ENCODE measurements around the gene CFAP70.
"Not testable (repeated sequence)": the region's sequence is repeated elsewhere in the genome, so short reads cannot be mapped to it uniquely, and the experiment has no call there.

CFAP70 gene

DNA sequence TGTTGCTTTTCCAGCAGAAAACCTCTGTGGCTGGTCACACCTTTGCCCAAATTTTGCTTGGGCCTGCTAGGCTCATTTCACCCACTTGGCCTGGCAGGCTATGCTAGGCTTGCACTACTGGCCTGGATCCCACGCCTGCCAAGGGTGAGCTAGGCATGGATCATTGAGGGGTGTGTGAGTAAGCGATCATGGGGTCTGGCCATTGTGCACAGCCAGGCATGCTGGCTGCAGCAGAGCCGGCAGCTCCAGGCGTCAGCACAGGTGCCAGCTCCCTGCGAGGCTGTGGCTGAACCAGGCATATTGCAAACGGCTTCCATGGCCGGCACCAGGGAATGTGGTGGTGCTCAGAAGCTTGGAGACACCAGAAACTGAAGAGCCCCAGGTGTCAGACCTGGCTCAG lies 19.2 kb downstream of the CFAP70 start:
- DNase-seq: peak in 27 of 51 donors; percentile 1 to 70 (median 21)

DNA sequence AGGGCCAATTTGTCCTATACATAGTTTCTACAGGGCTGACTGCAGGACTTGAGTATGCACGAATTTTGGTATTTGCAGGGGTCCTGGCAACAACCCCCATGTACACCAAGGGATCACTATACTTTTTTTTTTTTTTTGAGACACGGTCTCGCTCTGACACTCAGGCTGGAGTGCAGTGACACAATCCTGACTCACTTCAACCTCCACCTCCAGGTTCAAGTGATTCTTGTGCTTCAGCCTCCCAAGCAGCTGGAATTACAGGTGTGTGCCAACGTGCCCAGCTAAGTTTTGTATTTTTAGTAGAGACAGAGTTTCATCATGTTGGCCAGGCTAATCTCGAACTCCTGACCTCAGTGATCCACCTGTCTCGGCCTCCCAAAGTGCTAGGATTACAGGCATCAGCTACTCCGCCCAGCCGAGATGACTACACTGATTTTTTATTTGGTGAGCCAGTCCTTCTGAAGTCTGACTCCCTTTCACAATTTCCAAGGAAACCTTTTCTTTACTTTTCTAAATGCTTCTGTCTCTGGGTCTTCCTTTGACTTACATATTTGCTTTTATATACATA lies 19.8 kb downstream of the CFAP70 start:
- no peak for DNase-seq

DNA sequence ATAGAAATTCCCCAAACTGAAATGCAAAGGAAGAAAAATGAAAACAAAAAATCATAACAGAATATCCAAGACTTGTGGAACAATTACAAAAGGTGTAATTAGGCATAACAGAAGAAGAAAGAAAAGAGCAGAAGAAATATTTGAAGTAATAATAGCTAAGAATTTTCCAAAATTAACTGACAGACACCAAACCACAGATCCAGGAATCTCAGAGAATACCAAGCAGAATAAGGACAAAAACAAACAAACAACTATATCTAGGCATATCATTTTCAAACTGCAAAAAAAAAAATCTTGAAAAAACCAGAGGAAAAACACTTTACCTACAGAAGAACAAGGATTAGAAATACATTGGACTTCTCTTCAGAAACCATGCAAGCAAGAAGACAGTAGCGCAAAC lies 25.5 kb downstream of the CFAP70 start:
- no peak for DNase-seq

DNA sequence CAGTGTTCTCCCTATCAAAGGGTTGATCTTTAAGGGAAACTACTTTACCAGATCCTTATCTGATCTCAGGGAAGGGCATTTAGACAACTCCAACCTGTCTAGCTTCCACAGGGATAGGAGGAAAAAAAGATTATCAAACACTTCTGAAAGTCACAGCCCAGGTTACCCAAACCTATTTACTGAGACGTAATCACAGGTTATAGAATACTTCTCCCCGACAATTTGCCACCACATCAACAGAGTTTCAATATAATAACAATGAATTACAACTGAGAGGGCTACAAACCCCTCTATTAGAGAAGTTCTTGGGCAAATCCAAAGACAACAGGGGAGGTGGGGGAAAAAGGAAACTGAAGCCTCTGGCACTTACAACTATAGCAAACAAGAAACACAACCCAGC lies 26.3 kb downstream of the CFAP70 start:
- no peak for DNase-seq

DNA sequence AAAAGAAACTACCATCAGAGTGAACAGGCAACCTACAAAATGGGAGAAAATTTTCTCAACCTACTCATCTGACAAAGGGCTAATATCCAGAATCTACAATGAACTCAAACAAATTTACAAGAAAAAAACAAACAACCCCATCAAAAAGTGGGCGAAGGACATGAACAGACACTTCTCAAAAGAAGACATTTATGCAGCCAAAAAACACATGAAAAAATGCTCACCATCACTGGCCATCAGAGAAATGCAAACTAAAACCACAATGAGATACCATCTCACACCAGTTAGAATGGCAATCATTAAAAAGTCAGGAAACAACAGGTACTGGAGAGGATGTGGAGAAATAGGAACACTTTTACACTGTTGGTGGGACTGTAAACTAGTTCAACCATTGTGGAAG lies 30.1 kb downstream of the CFAP70 start:
- not testable (repeated sequence) for DNase-seq

DNA sequence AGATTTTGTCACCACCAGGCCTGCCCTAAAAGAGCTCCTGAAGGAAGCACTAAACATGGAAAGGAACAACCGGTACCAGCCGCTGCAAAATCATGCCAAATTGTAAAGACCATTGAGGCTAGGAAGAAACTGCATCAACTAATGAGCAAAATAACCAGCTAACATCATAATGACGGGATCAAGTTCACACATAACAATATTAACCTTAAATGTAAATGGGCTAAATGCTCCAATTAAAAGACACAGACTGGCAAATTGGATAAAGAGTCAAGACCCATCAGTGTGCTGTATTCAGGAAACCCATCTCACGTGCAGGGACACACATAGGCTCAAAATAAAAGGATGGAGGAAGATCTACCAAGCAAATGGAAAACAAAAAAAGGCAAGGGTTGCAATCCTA lies 33.4 kb downstream of the CFAP70 start:
- DNase-seq: not testable (repeated sequence)

DNA sequence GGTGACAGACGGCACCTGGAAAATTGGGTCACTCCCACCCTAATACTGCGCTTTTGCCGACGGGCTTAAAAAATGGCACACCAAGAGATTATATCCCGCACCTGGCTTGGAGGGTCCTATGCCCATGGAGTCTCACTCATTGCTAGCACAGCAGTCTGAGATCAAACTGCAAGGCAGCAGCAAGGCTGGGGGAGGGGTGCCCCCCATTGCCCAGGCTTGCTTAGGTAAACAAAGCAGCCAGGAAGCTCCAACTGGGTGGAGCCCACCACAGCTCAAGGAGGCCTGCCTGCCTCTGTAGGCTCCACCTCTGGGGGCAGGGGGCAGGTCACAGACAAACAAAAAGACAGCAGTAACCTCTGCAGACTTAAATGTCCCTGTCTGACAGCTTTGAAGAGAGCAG lies 35.1 kb downstream of the CFAP70 start:
- DNase-seq: not testable (repeated sequence)

DNA sequence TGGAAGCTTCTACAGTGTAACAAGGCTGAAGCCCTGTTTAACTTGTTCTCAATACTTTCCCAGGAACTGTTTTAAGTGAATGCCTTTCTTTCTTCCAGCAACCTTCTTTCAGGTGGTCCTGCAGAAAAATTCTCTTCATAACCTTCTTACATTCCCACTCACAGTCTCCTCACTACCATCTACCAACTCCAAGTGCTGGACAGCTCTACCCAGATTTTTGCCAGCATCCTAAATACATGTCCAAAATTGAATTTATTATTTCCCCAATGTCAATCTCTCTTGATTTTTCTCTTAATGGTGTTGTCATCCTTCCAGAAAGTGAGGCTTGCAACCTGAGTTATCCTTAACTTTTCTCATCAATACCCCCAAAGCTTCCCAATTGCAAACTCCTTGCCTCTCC lies 48.2 kb downstream of the CFAP70 start:
- DNase-seq: no peak

DNA sequence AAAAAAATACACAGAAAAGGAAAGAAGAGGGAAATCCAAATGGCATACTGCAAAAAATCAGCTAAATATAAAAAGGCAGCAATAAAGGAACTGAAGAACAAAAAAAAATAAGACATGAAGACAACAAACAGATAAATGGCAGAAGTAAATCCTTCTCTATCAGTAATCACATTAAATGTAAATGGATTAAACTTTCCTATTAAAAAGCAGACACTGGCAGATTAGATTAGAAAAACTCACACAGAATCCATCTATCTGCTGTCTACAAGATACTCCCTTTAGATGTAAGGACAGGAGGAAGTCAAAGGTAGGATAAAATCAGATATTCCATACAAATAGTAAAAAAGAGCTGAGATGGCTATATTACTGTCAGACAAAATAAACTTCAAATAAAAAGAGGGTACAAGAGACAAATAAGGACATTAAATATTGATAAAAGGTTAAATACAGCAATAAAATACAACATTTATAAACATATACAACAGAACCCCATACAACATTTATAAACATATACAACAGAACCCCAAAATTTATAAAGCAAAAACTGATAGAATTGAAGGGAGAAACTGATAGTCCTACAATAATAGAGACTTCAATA lies 51.4 kb downstream of the CFAP70 start:
- no peak for DNase-seq

DNA sequence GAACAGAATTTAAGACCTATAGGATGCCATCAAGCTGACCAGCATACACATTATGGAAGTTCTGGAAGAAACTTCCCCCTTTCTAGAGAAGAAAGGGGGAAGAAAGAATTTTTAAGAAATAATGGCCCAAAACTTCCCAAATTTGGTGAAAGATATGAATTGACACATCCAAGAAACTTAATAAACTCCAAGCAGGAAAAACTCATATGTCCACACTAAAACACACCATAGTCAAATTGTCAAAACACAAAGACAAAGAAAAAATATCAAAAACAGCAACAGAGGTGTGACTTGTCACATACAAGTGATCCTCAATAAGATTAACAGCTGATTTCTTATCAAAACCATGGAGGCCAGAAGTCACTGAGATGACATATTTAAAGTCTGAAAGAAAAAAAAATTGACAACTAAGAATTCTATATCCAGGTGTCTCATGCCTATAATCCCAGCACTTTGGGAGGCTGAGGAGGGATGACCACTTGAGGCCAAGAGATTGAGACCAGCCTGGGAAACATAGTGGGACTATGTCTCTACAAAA lies 52.4 kb downstream of the CFAP70 start:
- no peak for DNase-seq

DNA sequence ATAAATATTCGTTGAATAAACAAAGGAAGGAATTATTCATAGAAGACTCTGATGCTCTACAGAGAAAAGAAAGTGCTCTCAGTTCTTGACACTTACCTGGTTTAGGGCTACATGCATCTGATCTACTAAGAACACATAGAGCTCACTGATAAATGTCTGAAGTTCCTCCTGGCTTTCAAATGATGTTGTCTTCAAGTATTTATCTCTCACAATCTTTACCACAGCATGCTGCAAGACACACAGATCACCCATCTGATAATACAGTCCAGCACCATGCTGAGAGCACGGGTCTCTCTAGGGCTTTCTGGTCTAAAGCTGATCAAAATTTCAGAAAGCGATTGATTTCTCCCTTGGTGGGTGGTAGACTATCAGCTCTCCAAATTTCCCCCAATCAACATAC lies 61.7 kb downstream of the CFAP70 start:
- no peak for DNase-seq

DNA sequence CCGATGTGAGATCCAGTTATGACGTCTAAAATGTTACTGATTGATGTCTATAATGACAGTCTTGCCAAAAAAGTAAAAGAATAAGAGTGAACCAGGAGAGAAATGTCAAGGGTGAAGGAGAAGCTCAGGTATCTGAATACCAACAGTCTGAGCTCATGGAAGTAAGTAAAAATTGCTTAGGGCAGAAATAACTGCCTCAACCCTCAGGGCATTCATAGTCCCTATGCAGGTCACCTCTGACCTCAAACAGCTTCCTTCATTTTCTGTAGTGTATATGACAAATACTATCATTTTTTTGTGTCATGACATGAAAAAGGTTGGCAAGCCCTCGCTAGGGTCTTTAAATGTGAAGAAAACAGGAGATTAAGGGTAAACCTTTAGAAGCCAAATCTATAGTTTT lies 65.2 kb downstream of the CFAP70 start:
- DNase-seq: no peak

DNA sequence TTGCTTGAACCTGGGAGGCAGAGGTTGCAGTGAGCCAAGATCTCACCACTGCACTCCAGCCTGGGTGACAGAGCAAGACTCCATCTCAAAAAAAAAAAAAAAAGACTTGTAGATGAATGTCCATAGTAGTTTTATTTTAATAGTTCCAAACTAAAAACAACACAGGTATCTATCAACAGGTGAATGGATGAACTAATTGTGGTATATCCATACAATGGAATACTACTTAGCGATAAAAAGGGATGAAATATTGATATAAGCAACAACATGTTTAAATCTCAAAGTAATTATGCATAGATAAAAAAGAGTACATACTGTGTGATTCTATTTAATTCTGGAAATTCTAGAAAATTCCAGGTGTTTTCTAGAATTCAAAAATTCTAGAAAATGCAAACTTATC lies 68.7 kb downstream of the CFAP70 start:
- DNase-seq: no peak

DNA sequence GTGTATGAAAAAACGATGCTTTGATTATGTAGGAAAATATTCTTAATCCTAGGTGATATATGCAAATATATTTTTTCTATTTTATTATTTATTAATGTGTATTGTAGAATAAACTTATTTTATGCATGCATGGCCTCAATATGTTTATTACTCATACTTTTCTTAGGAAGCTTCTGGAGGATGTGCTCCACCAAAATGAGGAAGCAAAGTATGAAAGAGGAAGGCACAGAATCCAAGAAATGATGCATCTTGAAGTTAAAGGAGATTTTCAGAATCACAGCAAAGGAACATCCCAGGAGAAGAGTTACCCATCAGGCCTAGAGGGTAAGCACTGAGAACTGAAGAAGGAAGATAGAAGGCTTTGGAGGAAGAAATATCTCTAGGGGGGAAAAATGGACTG lies 71.2 kb downstream of the CFAP70 start:
- DNase-seq: no peak

DNA sequence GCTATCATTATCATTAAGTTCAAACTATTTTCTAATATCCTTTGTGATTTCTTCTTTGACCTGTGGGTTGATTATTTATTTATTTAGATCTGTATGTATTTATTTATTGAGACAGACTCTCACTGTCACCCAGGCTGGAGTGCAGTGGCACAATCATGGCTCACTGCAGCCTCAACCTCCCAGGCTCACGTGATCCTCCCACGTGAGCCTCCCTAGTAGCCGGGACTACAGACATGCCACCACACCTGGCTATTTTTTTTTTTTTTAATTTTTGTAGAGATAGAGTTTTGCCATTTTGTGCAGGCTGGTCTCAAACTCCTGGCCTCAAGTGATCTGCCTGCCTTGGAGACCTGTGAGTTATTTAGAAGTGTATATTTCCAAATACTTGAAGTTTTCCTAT lies 77.6 kb downstream of the CFAP70 start:
- no peak for DNase-seq

DNA sequence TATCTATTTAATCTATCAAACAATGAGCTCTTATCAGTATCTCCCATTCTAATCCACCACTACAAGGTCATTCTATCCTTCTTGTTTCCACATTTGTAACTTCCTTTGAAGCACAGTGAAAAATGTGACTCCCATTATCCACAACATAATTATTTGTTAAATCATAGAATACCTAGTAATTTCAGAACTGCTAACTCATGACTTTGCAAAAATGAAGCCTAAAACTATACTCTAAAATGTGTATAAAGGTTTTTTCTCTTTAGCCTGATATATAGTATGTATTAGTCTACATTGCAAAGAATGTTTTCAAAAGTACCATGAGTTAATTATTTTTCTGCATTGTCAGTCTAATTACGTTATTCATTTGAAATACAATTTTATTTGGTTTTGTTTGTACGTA lies 94.2 kb downstream of the CFAP70 start:
- DNase-seq: no peak

DNA sequence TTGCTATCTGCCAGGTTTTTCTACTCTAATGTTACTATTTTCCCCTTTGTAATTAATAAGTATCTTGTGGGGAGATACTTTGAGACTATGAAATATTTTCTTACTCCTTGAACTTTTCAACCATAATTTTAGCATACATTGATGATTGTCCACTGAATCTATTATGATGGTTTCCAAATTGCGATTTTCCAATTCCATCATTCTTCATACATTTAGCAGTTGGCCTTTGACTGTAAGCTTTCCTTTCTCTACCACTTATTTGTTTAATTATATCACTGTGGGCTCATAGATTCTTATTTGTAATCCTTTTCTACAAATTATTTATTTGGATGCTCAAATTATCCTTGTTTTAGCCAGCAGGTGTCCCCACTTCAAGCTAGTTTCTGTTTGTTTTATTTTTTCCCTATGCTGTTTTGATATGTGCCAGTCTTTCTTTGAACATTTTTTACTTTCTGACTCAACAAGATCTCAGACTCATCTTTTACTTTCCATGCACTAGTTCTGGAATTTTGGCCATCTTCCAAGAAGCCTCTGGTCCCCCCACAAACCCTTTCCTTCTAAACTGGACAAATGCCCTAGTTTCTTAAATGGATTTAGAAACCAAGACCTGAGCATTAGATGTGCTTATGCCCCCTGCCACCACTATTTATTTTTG lies 94.8 kb downstream of the CFAP70 start:
- DNase-seq: no peak

DNA sequence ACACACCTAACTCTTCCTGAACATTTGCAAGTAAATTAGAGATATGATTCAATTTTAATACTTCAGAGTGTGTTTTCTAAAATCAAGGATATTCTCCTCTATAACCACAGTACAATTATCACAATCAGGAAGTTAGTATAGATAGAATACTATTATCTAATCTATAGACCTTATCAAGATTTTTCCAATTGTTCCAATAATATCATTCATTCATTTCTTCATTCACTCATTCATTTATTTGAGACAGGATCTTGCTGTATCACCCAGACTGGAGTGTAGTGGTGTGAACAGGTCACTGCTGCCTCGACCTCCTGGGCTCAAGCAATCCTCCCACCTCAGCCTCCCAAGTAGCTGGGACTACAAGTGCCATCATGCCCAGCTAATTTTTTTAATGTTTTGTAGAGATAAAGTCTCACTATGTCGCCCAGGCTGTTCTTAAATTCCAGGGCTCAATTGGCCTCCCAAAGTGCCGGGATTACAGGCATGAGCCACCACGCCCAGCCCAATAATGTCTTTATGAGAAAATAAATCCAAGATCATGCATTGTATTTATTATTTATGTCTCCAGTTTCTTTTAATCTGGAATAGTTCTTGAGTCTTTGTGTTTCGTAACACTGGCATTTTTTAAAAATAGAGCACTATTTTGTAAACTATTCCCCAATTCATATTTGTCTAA lies 95.6 kb downstream of the CFAP70 start:
- DNase-seq: no peak

DNA sequence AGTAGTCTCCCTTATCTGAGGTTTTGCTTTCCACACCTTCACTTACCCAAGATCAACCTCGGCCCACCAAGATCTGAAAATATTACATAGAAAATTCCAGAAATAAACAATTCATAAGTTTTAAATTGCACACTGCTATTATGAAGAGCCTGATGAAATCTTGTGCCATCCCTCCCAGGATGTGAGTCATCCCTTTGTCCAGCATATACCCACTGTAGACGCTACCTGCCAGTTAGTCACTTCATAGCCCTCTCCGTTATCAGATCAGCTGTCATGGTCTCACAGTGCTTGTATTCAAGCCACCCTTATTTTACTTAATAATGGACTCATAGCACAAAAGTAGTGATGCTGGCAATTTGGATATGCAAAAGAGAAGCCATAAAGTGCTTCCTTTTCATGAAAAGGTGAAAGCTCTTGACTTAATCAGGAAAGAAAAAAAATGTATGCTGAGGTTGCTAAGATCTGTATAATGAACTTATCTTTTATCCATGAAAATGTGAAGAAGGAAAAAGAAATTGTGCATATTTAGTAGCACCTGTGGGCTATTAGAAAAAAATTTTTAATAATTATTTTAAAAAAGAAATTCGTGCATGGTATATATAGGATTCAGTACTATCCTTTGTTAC lies 96.4 kb downstream of the CFAP70 start:
- DNase-seq: no peak

DNA sequence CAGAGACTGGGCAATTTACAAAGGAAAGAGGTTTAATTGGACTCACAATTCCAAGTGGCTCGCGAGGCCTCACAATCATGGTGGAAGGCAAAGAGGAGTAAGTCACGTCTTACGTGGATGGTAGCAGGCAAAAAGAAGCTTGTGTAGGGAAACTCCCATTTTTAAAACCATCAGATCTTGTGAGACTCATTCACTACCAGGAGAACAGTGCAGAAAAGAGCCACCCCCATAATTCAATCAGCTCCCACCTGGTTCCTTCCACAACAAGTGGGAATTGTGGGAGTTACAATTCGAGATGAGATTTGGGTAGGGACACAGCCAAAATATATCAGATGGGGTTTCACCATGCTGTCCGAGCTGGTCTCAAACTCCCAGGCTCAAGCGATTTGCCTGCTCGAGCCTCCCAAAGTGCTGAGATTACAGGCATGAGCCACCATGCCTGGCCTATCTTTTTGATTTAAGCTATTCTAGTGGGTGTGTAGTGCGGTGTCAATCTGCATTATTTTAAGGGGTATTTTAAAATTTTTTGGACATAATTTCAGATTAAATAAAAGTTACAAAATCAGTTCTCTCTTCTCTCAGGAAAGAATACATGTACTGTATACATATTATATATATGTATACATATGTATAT lies 97.2 kb downstream of the CFAP70 start:
- DNase-seq: no peak

DNA sequence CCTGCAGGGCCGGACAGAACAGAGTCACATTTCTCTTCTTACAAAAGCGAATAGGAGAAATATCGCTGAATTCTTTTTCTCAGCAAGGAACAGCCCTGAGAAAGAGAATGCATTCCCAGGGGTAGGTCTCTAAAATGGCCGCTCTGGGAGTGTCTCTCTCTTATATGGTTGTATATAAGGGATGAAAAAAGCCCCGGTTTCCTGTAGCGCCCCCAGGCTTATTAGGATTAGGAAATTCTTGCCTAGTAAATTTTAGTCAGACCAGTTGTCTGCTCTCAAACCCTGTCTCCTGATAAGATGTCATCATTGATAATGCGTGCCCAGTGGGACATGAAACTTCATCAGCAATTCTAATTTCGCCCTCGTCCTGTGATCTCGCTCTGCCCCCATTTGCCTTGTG lies 100.1 kb downstream of the CFAP70 start:
- DNase-seq: not testable (repeated sequence)

DNA sequence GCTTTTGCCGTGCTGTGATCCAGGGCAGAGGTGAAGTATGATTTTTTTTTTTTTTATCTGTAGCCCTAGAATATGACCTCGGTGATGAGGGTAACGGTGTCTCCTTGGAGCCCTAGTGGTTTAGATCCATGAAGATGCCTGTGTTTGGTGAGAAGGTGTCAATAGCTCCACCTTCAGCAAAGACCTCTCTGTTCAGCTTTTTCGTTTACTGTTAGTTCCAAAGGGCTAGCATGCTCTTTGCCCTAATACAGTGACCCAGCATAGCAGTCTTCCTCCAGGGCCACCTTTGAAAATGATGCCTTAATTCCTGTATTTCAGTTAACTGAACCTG lies 105.5 kb downstream of the CFAP70 start:
- no peak for DNase-seq

All from hypothalamus (tissue), 51 donors.